Panc1 (cell line): ENCODE data around the gene SKI. TPM values are rescaled to one million over a fixed set of nuclear protein-coding genes. Genes with fewer than 3 reads are reported as not detected.

Source experiments
- ATAC-seq: fragments of 200-7000 bp; cut with Tn5 transposase; 2 replicates; pipeline ENCODE4 v1.9.1; 2020; ENCODE audit warnings: mild to moderate bottlenecking, moderate library complexity
- BruUV-seq: library from RNA; stranded (reverse); fragments of 400-500 nt; replicated peaks from 2 replicates; lab custom pipeline; 2021; lab: Mats Ljungman, UMichigan
- CTCF ChIA-PET: fragments of 300-600 bp; sonication (Branson Sonifier 250); formaldehyde crosslinking; loops from one replicate; lab custom pipeline; 2022; ENCODE audit warnings: antibody characterized with exemption; lab: Charles Lee
- POLR2A ChIA-PET: fragments of 300-600 bp; sonication (Branson Sonifier 250); formaldehyde crosslinking; loops from one replicate; lab custom pipeline; 2022; ENCODE audit warnings: antibody characterized with exemption; lab: Charles Lee
- DNase-seq: peaks from one replicate; pipeline ENCODE4 v3.0.0-alpha.2; 2010; ENCODE audit warnings: low read depth, low spot score
- H3K27ac ChIP-seq: 2 replicates; pipeline ENCODE4 v1.5.1; 2011; ENCODE audit warnings: mild to moderate bottlenecking, low read length, inconsistent platforms
- H3K27me3 ChIP-seq: fragments of 200-500 bp; sonication (Bioruptor generic); 2 replicates; pipeline ENCODE4 v1.6.0; 2014; ENCODE audit warnings: low read length, inconsistent platforms; ENCODE audit not compliant: control insufficient read depth, insufficient read depth
- H3K36me3 ChIP-seq: fragments of 200-500 bp; sonication (Bioruptor generic); 2 replicates; pipeline ENCODE4 v1.5.1; 2014; ENCODE audit warnings: inconsistent platforms, mild to moderate bottlenecking, low read length, moderate library complexity; ENCODE audit not compliant: control insufficient read depth, insufficient read depth
- H3K4me1 ChIP-seq: 2 replicates; pipeline ENCODE4 v1.5.1; 2011; ENCODE audit warnings: inconsistent platforms, mild to moderate bottlenecking, low read length, moderate library complexity; ENCODE audit not compliant: control insufficient read depth, insufficient read depth
- H3K4me3 ChIP-seq, 2 experiments: 2 replicates each; pipeline ENCODE4 v1.5.1; 2011 to 2012; ENCODE audit warnings: low read depth in 2 of 2, low read length in 2 of 2, mild to moderate bottlenecking in 2 of 2, inconsistent platforms in 1 of 2, moderate library complexity in 1 of 2
- H3K9me3 ChIP-seq: fragments of 200-500 bp; sonication (Bioruptor generic); 2 replicates; pipeline ENCODE4 v1.5.1; 2014; ENCODE audit warnings: low read depth, mild to moderate bottlenecking, inconsistent platforms, low read length, moderate library complexity; ENCODE audit not compliant: control insufficient read depth, insufficient read depth
- CTCF ChIP-seq: fragments of 450-650 bp; IDR thresholded peaks from 2 replicates; pipeline ENCODE4 v1.5.1; 2017; ENCODE audit warnings: mild to moderate bottlenecking
- POLR2AphosphoS5 ChIP-seq: IDR thresholded peaks from 2 replicates; pipeline ENCODE4 v1.6.1; 2012; ENCODE audit warnings: mild to moderate bottlenecking, low read depth, low read length, moderate library complexity
- REST ChIP-seq, 2 experiments: IDR thresholded peaks; 2 replicates each; pipeline ENCODE4 v1.6.1; 2011 to 2012; ENCODE audit warnings: low read depth in 2 of 2, control low read depth in 1 of 2, low read length in 1 of 2, mild to moderate bottlenecking in 1 of 2, moderate library complexity in 1 of 2; ENCODE audit not compliant: insufficient read depth in 1 of 2
- SIN3A ChIP-seq: IDR thresholded peaks from 2 replicates; pipeline ENCODE4 v1.6.1; 2012; ENCODE audit warnings: low read depth, mild to moderate bottlenecking, low read length, moderate library complexity, borderline replicate concordance; ENCODE audit not compliant: insufficient read depth
- TCF7L2 ChIP-seq: IDR thresholded peaks from 2 replicates; pipeline ENCODE4 v1.6.1; 2011; ENCODE audit warnings: mild to moderate bottlenecking, low read depth, low read length, inconsistent platforms
- in situ Hi-C: cut with HindIII; loops from 2 replicates; pipeline ENCODE4 v1.10.0; 2016; ENCODE audit warnings: low sequenced_read_pairs, low pct_unique_long_range_greater_than_20kb
- intact Hi-C: fragments of 100-400 bp; cut with micrococcal nuclease; formaldehyde crosslinking; loops from one replicate; pipeline ENCODE4 v1.10.0; 2022; ENCODE audit not compliant: unreplicated experiment
- total RNA-seq: library from RNA; stranded (reverse); gene quantifications from one replicate; pipeline ENCODE4 v1.2.1, GENCODE V29; 2021; ENCODE audit not compliant: unreplicated experiment

Gene SKI
- total RNA-seq, 1 experiment from 2014 or later: 63.2 TPM

GRCh38 chr1:2358072-2358471 lies 130.0 kb downstream of the SKI start:
- H3K27me3 ChIP-seq: no peaks in the 10 kb centered on the region
- ATAC-seq (0 out of 2 replicates have a peak, but pooled peaks have one; percentile 8), DNase-seq (no peak)
- H3K4me3 ChIP-seq: no peak overlapping the region
- no TSS peak for BruUV-seq
- in situ Hi-C loops (no loop called here), intact Hi-C loops (no loop called here)
- H3K36me3 ChIP-seq: no peaks in the 10 kb centered on the region
- CTCF ChIA-PET: no interaction called here
- no peaks in the 10 kb centered on the region for H3K9me3 ChIP-seq
- POLR2A ChIA-PET: no interaction called here
- no peak for TF ChIP-seq CTCF
- TF ChIP-seq TCF7L2: no peak
- TF ChIP-seq SIN3A: no peak
- TF ChIP-seq REST (IDR thresholded peaks at IDR 0.05; ENCODE audit: insufficient read depth in 1 of 2, low read depth in 2 of 2, low read length in 1 of 2): no peak
- TF ChIP-seq POLR2AphosphoS5: no peak
- no peak overlapping the region for H3K27ac ChIP-seq
- H3K4me1 ChIP-seq: no peaks in the 10 kb centered on the region; the same call in 1 of the 2 replicates

GRCh38 chr1:2358651-2359640 lies 130.8 kb downstream of the SKI start:
- POLR2A ChIA-PET: no interaction called here
- H3K4me1 ChIP-seq: no peaks in the 10 kb centered on the region; the same call in 1 of the 2 replicates
- intact Hi-C loops: no loop called here

More at GRCh38 chr1:2358651-2359640, 130.8 kb downstream of the SKI start:
- no peak overlapping the region for H3K4me3 ChIP-seq
- H3K27ac ChIP-seq: no peak overlapping the region
- no TSS peak for BruUV-seq
- no peak for ATAC-seq
- in situ Hi-C loops: no loop called here
- CTCF ChIA-PET: no interaction called here
- no peaks in the 10 kb centered on the region for H3K9me3 ChIP-seq
- no peaks in the 10 kb centered on the region for H3K36me3 ChIP-seq
- no peaks in the 10 kb centered on the region for H3K27me3 ChIP-seq
- TF ChIP-seq TCF7L2 (no peak), REST (IDR thresholded peaks at IDR 0.05; ENCODE audit: insufficient read depth in 1 of 2, low read depth in 2 of 2, low read length in 1 of 2) (no peak)
- DNase-seq: no peak

Other genes starting within 250 kb of the SKI start
- gene CFAP74, start 224.5 kb upstream of the SKI start, total RNA-seq: not detected
- gene GABRD, start 209.0 kb upstream of the SKI start, total RNA-seq: 3.0 TPM
- gene PRKCZ, start 177.9 kb upstream of the SKI start, total RNA-seq: 26.7 TPM
- 177 TPM for gene FAAP20, start 33.5 kb upstream of the SKI start, total RNA-seq
- 21.3 TPM for gene MORN1, start 163.2 kb downstream of the SKI start, total RNA-seq
- 235 TPM for gene RER1, start 163.5 kb downstream of the SKI start, total RNA-seq
- gene PEX10, start 184.2 kb downstream of the SKI start, total RNA-seq: 49.8 TPM
- gene PLCH2, start 248.0 kb downstream of the SKI start, total RNA-seq: 41.2 TPM